ENCODE results near the gene OR2T27. TPM values are rescaled to one million over a fixed set of nuclear protein-coding genes. Genes with fewer than 3 reads are reported as not detected.
"Not testable (repeated sequence)": the region's sequence is repeated elsewhere in the genome, so short reads cannot be mapped to it uniquely, and the experiment has no call there.

Gene OR2T27
- total RNA-seq, 1 experiment from 2014 or later: not detected

DNA sequence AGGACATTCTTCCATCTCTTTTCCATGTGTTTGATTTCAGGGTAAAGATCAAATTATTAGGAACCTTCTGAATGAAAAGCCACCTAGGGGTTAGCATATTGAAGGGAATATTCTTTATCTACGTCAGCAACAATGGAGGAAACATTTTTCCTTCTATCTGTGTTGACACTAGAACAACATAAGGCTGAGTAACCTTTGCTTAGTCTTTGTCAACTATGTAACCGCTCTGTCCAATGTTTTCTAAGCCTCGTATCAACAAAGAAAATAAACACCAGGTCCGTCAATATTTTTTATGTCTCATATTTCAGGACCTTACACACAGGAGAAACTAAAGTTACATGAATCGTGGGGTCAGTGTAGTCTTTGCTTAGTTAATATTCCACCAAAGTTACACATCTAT, 18.7 kb downstream of the OR2T27 start:
- H2AFZ ChIP-seq (ENCODE audit: low read length); H3K9me3 ChIP-seq (ENCODE audit: low read length); DNase-seq; H3K27me3 ChIP-seq (ENCODE audit: low read length); CTCF ChIA-PET; H3K4me1 ChIP-seq (ENCODE audit: insufficient read depth, low read length); H3K9ac ChIP-seq (ENCODE audit: low read length); H3K27ac ChIP-seq (ENCODE audit: low read length); intact Hi-C loops (cut with micrococcal nuclease); H3K36me3 ChIP-seq (ENCODE audit: low read depth, low read length); H3K9me2 ChIP-seq (replicated peaks; ENCODE audit: low read length); H3K79me2 ChIP-seq (ENCODE audit: low read length); BruUV-seq (replicated peaks); POLR2A ChIA-PET (ENCODE audit: unreplicated experiment); H3F3A ChIP-seq (ENCODE audit: low read length, unreplicated experiment); H4K20me1 ChIP-seq (ENCODE audit: low read length); H3K4me2 ChIP-seq (ENCODE audit: low read length); H3K4me3 ChIP-seq (ENCODE audit: low read length): not testable (repeated sequence)
- ATAC-seq: peak; percentile 97

DNA sequence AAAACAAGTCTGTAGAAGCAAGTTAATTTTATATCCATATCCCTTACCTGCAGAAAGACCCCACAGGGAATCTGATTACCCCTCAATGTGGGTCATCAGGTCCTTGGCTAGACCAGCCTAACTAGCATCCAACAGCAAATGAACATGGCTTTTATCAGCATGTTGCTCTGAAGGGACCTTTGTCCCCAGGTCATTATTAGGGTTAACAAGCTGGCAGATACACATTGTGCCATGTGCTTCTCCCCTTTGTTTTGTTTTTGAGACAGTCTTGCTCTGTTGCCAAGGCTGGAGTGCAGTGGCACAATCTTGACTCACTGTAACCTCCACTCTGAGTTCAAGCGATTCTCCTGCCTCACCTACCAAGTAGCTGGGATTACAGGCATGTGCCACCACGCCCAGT, 20.3 kb downstream of the OR2T27 start, which contains the start of gene OR2T11:
Gene OR2T11, minus strand, starts transcription at position 101 of the 400 bp plus-strand sequence. CDS start 7,963 bp downstream, outside the sequence.
- intact Hi-C loops (cut with micrococcal nuclease); CTCF ChIA-PET; ATAC-seq; H3K9me2 ChIP-seq (replicated peaks; ENCODE audit: low read length); H3K36me3 ChIP-seq (ENCODE audit: low read depth, low read length); H3K4me2 ChIP-seq (ENCODE audit: low read length); H3K9ac ChIP-seq (ENCODE audit: low read length); BruUV-seq (replicated peaks); H4K20me1 ChIP-seq (ENCODE audit: low read length); H3K27me3 ChIP-seq (ENCODE audit: low read length); H3K79me2 ChIP-seq (ENCODE audit: low read length); H3K4me1 ChIP-seq (ENCODE audit: insufficient read depth, low read length); H3K4me3 ChIP-seq (ENCODE audit: low read length); H3K9me3 ChIP-seq (ENCODE audit: low read length); H3F3A ChIP-seq (ENCODE audit: low read length, unreplicated experiment); DNase-seq; H3K27ac ChIP-seq (ENCODE audit: low read length); H2AFZ ChIP-seq (ENCODE audit: low read length); POLR2A ChIA-PET (ENCODE audit: unreplicated experiment): not testable (repeated sequence)

- ATAC-seq: peak; percentile 50; the same call in 1 of the 2 replicates
- Histone ChIP-seq H2AFZ (ENCODE audit: low read length) (no peak overlapping the region), H3K79me2 (ENCODE audit: low read length) (no peaks in the 10 kb centered on the region), H3K27me3 (ENCODE audit: low read length) (0 out of 2 replicates have a peak, but pooled peaks cover 1% of the 10 kb centered on the region), H4K20me1 (ENCODE audit: low read length) (no peaks in the 10 kb centered on the region), H3K4me1 (ENCODE audit: insufficient read depth, low read length) (no peaks in the 10 kb centered on the region), H3K9me3 (ENCODE audit: low read length) (no peaks in the 10 kb centered on the region), H3K4me3 (ENCODE audit: low read length) (no peak overlapping the region), H3K4me2 (ENCODE audit: low read length) (no peak overlapping the region), H3K9me2 (replicated peaks; ENCODE audit: low read length) (no peaks in the 10 kb centered on the region), H3K9ac (ENCODE audit: low read length) (no peak overlapping the region), H3K27ac (ENCODE audit: low read length) (no peak overlapping the region), H3K36me3 (ENCODE audit: low read depth, low read length) (no peaks in the 10 kb centered on the region), H3F3A (ENCODE audit: low read length, unreplicated experiment) (no peaks in the 10 kb centered on the region)
- DNase-seq: peak; percentile 52
- ChIA-PET POLR2A (ENCODE audit: unreplicated experiment) (no interaction called here), CTCF (no interaction called here)
- TF ChIP-seq CTCF (conservative IDR thresholded peaks at IDR 0.05; ENCODE audit: low read depth, low read length) (no peak), EZH2 (IDR thresholded peaks at IDR 0.05; ENCODE audit: low read length, unreplicated experiment) (no peak), EZH2phosphoT487 (IDR thresholded peaks at IDR 0.05; ENCODE audit: borderline replicate concordance, low read length) (no peak)
- intact Hi-C loops (cut with micrococcal nuclease): no loop called here
- BruUV-seq (replicated peaks): no TSS peak
Measured at GRCh38 chr1:248631354-248632008, 23.8 kb downstream of the OR2T27 start.

GRCh38 chr1:248630551-248630950, 24.8 kb downstream of the OR2T27 start:
- Histone ChIP-seq H3K27me3 (ENCODE audit: low read length) (0 out of 2 replicates have a peak, but pooled peaks cover 6% of the 10 kb centered on the region), H3K36me3 (ENCODE audit: low read depth, low read length) (no peaks in the 10 kb centered on the region), H3K27ac (ENCODE audit: low read length) (no peak overlapping the region), H3K9me2 (replicated peaks; ENCODE audit: low read length) (no peaks in the 10 kb centered on the region), H3K9ac (ENCODE audit: low read length) (no peak overlapping the region), H3K4me2 (ENCODE audit: low read length) (no peak overlapping the region), H4K20me1 (ENCODE audit: low read length) (no peaks in the 10 kb centered on the region), H3K79me2 (ENCODE audit: low read length) (no peaks in the 10 kb centered on the region), H3K9me3 (ENCODE audit: low read length) (no peaks in the 10 kb centered on the region), H3K4me3 (ENCODE audit: low read length) (no peak overlapping the region), H3K4me1 (ENCODE audit: insufficient read depth, low read length) (no peaks in the 10 kb centered on the region), H3F3A (ENCODE audit: low read length, unreplicated experiment) (no peaks in the 10 kb centered on the region), H2AFZ (ENCODE audit: low read length) (no peak overlapping the region)
- ChIA-PET CTCF (no interaction called here), POLR2A (ENCODE audit: unreplicated experiment) (no interaction called here)
- no peak for ATAC-seq
- DNase-seq: no peak
- TF ChIP-seq EZH2phosphoT487 (IDR thresholded peaks at IDR 0.05; ENCODE audit: borderline replicate concordance, low read length) (no peak), CTCF (conservative IDR thresholded peaks at IDR 0.05; ENCODE audit: low read depth, low read length) (no peak), EZH2 (IDR thresholded peaks at IDR 0.05; ENCODE audit: low read length, unreplicated experiment) (no peak)
- intact Hi-C loops (cut with micrococcal nuclease): no loop called here
- no TSS peak for BruUV-seq (replicated peaks)
